HG03378 (cell line): ENCODE measurements around the gene AGPAT3.

Source experiments
- ATAC-seq: cut with Tn5 transposase; IDR thresholded peaks from one replicate; pipeline ENCODE4 v1.9.1; 2021; ENCODE audit warnings: mild to moderate bottlenecking, moderate library complexity; ENCODE audit not compliant: unreplicated experiment

AGPAT3 gene

GRCh38 chr21:43951911-43952703 is 87.1 kb downstream of the AGPAT3 start:
- no peak for ATAC-seq

- ATAC-seq = no peak
Observed at GRCh38 chr21:43953021-43953420, 88.0 kb downstream of the AGPAT3 start.

- no peak for ATAC-seq
Observed at GRCh38 chr21:43954042-43954441, 89.0 kb downstream of the AGPAT3 start.

GRCh38 chr21:43954896-43955295 is 89.9 kb downstream of the AGPAT3 start:
- ATAC-seq = no peak

- no peak for ATAC-seq
Observed at GRCh38 chr21:43956019-43956669, 91.1 kb downstream of the AGPAT3 start.

- no peak for ATAC-seq
Observed at GRCh38 chr21:43956670-43957035, 91.6 kb downstream of the AGPAT3 start.

GRCh38 chr21:43957128-43957571 is 92.1 kb downstream of the AGPAT3 start:
- no peak for ATAC-seq

- ATAC-seq = no peak
Observed at GRCh38 chr21:43957611-43958362, 92.8 kb downstream of the AGPAT3 start.

- ATAC-seq = no peak
Observed at GRCh38 chr21:43958364-43959158, 93.5 kb downstream of the AGPAT3 start.

- ATAC-seq = no peak
Observed at GRCh38 chr21:43959231-43960116, 94.5 kb downstream of the AGPAT3 start.

- ATAC-seq = no peak
Observed at GRCh38 chr21:43961382-43961909, 96.4 kb downstream of the AGPAT3 start.

- no peak for ATAC-seq
Observed at GRCh38 chr21:43965911-43966585, 101.0 kb downstream of the AGPAT3 start.

- no peak for ATAC-seq
Observed at GRCh38 chr21:43966946-43967512, 102.0 kb downstream of the AGPAT3 start.

GRCh38 chr21:43967981-43968380 is 103.0 kb downstream of the AGPAT3 start:
- no peak for ATAC-seq

GRCh38 chr21:43968410-43969114 is 103.5 kb downstream of the AGPAT3 start:
- no peak for ATAC-seq

GRCh38 chr21:43969115-43969444 is 104.1 kb downstream of the AGPAT3 start:
- no peak for ATAC-seq

GRCh38 chr21:43970551-43970950 is 105.5 kb downstream of the AGPAT3 start:
- no peak for ATAC-seq
